GM23338 (cell line): ENCODE data around the gene COL8A2.

ENCODE experiments used
- CREB1 ChIP-seq: fragments of 250-450 bp; sonication (Bioruptor Pico); IDR thresholded peaks from 2 replicates; pipeline ENCODE4 v1.5.0; 2020; ENCODE audit warnings: low read depth, mild to moderate bottlenecking, moderate library complexity
- CTCF ChIP-seq, 2 experiments: fragments of 200-600 bp in 1 of 2; sonication (generic) in 1 of 2; conservative IDR thresholded peaks; 2 replicates each; pipeline versions ENCODE4 v1.5.1 to v1.6.1; 2016 to 2017; ENCODE audit warnings: antibody characterized with exemption in 2 of 2, low read depth in 2 of 2, mild to moderate bottlenecking in 2 of 2, moderate library complexity in 1 of 2
- EZH2 ChIP-seq: fragments of 200-600 bp; sonication (generic); IDR thresholded peaks from one replicate; pipeline ENCODE4 v1.8.0; 2017; ENCODE audit warnings: antibody characterized with exemption, mild to moderate bottlenecking, low read depth; ENCODE audit not compliant: unreplicated experiment
- EZH2phosphoT487 ChIP-seq: fragments of 200-600 bp; sonication (generic); IDR thresholded peaks from one replicate; pipeline ENCODE4 v1.8.1; 2018; ENCODE audit warnings: antibody characterized with exemption; ENCODE audit not compliant: unreplicated experiment
- NANOG ChIP-seq: IDR thresholded peaks from 2 replicates; pipeline ENCODE4 v1.6.1; 2016; ENCODE audit warnings: antibody characterized with exemption, borderline replicate concordance
- POLR2AphosphoS5 ChIP-seq: IDR thresholded peaks from 2 replicates; pipeline ENCODE4 v1.6.1; 2016; ENCODE audit warnings: antibody characterized with exemption, low read depth
- REST ChIP-seq: IDR thresholded peaks from one replicate; pipeline ENCODE4 v1.6.1; 2018; ENCODE audit warnings: antibody characterized with exemption; ENCODE audit not compliant: unreplicated experiment
- STAT1 ChIP-seq: IDR thresholded peaks from one replicate; pipeline ENCODE4 v1.6.1; 2016; ENCODE audit warnings: antibody characterized with exemption; ENCODE audit not compliant: unreplicated experiment

GRCh38 chr1:36095760-36096405, 29.1 kb downstream of the COL8A2 start:
- TF ChIP-seq EZH2phosphoT487 (no peak), CTCF (conservative IDR thresholded peaks at IDR 0.05; ENCODE audit: low read depth in 2 of 2) (no peak), EZH2 (no peak), CREB1 (CRISPR knock-in tag) (no peak), POLR2AphosphoS5 (no peak), REST (no peak), STAT1 (no peak), NANOG (no peak)
